ENCODE measurements around the gene SLC25A14. TPM values are rescaled to one million over a fixed set of nuclear protein-coding genes. Genes with fewer than 3 reads are reported as not detected.

SLC25A14 gene
- total and polyA plus RNA-seq, 2 experiments from 2014 or later = 8.3 to 14.9 TPM

GRCh38 chrX:130395341-130395740, 55.6 kb downstream of the SLC25A14 start:
- no peak for ATAC-seq
- no peaks in the 10 kb centered on the region for H3K4me1 ChIP-seq (ENCODE audit: insufficient read depth)
- H2AFZ ChIP-seq = no peak overlapping the region
- Mint-ChIP-seq H3K36me3 (ENCODE audit: low read depth) (no peaks in the 10 kb centered on the region), H3K9me3 (no peaks in the 10 kb centered on the region), H3K27ac (no peak overlapping the region), H3K4me1 (no peaks in the 10 kb centered on the region), H3K27me3 (ENCODE audit: insufficient read depth, low read depth, poor library complexity) (peaks cover 4% of the 10 kb centered on the region), H3K4me3 (no peak overlapping the region)
- TF ChIP-seq NANOG (IDR thresholded peaks at IDR 0.05; ENCODE audit: borderline replicate concordance) (no peak), ZNF462 (CRISPR knock-in tag; IDR thresholded peaks at IDR 0.05) (no peak), EZH2 (IDR thresholded peaks at IDR 0.05; ENCODE audit: low read depth, unreplicated experiment) (no peak), EZH2phosphoT487 (IDR thresholded peaks at IDR 0.05; ENCODE audit: unreplicated experiment) (no peak), CTCF (conservative IDR thresholded peaks at IDR 0.05; ENCODE audit: low read depth in 2 of 2) (no peak), REST (IDR thresholded peaks at IDR 0.05; ENCODE audit: unreplicated experiment) (no peak), ZNF114 (CRISPR knock-in tag; IDR thresholded peaks at IDR 0.05) (no peak), STAT1 (IDR thresholded peaks at IDR 0.05; ENCODE audit: unreplicated experiment) (no peak), JUNB (IDR thresholded peaks at IDR 0.05; ENCODE audit: unreplicated experiment) (no peak), CREB1 (CRISPR knock-in tag; IDR thresholded peaks at IDR 0.05; ENCODE audit: low read depth) (no peak), POLR2AphosphoS5 (IDR thresholded peaks at IDR 0.05; ENCODE audit: low read depth) (no peak), ETS1 (IDR thresholded peaks at IDR 0.05) (no peak)
- no peak overlapping the region for H3K4me3 ChIP-seq
- H3K27ac ChIP-seq (ENCODE audit: low read depth) = no peak overlapping the region
- H3K36me3 ChIP-seq (ENCODE audit: insufficient read depth) = no peaks in the 10 kb centered on the region
- no peaks in the 10 kb centered on the region for H3K27me3 ChIP-seq (ENCODE audit: insufficient read depth)
- H3K9me2 ChIP-seq (ENCODE audit: insufficient read depth) = no peaks in the 10 kb centered on the region
- H3K79me2 ChIP-seq (replicated peaks; ENCODE audit: insufficient read depth) = no peaks in the 10 kb centered on the region
- no peak overlapping the region for H3K4me2 ChIP-seq
- no peak for DNase-seq (ENCODE audit: low spot score)
- H4K20me1 ChIP-seq (replicated peaks; ENCODE audit: insufficient read depth) = no peaks in the 10 kb centered on the region
- H3F3A ChIP-seq (replicated peaks; ENCODE audit: low read depth) = no peaks in the 10 kb centered on the region

Data from GM23338 (cell line).